GM19035 (cell line): ENCODE results near the gene LONP1.
"Not testable (repeated sequence)": the region's sequence is repeated elsewhere in the genome, so short reads cannot be mapped to it uniquely, and the experiment has no call there.

Experiments
- ATAC-seq: cut with Tn5 transposase; IDR thresholded peaks from one replicate; pipeline ENCODE4 v1.9.1; 2021; ENCODE audit not compliant: unreplicated experiment

The LONP1 gene, protein sequence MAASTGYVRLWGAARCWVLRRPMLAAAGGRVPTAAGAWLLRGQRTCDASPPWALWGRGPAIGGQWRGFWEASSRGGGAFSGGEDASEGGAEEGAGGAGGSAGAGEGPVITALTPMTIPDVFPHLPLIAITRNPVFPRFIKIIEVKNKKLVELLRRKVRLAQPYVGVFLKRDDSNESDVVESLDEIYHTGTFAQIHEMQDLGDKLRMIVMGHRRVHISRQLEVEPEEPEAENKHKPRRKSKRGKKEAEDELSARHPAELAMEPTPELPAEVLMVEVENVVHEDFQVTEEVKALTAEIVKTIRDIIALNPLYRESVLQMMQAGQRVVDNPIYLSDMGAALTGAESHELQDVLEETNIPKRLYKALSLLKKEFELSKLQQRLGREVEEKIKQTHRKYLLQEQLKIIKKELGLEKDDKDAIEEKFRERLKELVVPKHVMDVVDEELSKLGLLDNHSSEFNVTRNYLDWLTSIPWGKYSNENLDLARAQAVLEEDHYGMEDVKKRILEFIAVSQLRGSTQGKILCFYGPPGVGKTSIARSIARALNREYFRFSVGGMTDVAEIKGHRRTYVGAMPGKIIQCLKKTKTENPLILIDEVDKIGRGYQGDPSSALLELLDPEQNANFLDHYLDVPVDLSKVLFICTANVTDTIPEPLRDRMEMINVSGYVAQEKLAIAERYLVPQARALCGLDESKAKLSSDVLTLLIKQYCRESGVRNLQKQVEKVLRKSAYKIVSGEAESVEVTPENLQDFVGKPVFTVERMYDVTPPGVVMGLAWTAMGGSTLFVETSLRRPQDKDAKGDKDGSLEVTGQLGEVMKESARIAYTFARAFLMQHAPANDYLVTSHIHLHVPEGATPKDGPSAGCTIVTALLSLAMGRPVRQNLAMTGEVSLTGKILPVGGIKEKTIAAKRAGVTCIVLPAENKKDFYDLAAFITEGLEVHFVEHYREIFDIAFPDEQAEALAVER

DNA sequence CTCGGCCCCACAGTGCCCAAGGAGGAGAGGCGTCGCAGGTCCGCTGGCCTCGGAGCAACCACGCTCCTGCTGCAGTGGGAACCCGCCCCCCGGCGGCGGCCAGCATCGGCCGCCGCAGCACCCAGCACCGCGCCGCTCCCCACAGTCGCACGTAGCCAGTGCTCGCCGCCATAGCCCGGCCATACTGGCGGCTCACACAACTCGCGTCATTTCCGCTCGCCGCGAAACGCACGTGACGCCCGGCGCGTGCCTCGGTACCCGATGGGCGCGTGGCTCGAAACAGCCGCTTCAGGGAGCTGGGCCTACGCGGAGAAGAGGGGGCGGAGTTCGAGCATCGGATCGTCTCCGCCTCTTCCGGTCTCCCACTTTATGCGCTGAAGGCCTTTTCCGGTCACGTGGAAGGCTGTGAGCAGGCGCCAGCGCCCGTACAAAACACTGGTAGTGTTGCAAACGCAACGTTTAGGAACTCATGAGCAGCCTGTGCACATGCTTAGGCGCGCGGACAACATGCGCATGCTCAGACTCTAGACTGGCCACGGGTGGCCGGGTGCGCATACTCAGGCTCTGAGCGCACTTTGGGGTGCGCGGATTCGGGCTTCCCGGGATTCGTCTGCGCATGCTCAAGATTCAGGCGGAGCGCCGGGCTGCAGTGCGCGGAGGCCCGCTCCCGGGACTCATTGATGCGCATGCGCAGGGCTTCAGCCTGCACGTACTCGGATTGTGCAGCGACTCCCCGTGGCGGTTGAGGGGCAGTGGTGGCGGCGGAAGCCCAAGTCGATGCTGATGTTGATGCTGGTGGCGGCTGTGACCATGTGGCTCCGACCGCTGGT is at the start of gene LONP1, which contains the start of gene CATSPERD:
LONP1 (minus strand) TSS at position 186 of the 830 bp plus-strand sequence; CDS start at position 172, 14 bp downstream.
CATSPERD (plus strand) TSS at position 677 of the 830 bp plus-strand sequence; CDS start at position 778, 101 bp downstream.
- ATAC-seq = peak; percentile 85

DNA sequence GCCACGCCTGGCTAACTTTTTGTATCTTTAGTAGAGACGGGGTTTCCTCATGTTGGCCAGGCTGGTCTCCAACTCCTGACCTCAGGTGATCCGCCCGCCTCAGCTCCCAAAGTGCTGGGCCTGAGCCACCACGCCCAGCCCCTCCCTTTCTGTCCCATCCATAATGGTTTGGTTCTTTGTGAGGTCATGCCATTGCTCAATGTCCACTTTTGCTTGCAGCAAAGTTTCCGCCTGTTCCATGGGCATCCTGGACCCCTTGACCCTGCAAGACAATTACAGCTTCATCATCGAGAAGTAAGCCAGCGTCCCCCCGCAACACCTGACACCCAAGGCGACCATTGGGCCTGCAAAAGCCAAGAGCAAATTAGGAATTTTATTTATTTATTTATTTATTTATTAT is 48.0 kb upstream of the LONP1 start:
- no peak for ATAC-seq

DNA sequence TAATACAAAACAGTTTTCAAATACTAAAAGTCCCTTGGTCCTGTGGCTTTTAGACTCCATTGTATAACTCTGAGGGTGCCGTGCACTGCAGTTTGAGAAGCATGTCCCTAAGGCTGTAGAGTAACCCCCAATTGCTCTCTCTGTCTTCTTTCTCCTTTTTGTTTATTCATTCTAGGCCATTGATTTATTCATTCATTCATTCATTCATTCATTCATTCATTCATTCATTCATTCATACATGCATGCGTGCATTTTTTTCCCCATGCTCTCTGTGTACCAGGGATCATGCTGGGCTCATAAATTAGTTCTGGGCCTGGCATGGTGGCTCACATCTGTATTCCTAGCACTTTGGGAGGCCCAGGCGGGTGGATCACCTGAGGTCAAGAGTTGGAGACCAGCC is 45.3 kb upstream of the LONP1 start:
- no peak for ATAC-seq

DNA sequence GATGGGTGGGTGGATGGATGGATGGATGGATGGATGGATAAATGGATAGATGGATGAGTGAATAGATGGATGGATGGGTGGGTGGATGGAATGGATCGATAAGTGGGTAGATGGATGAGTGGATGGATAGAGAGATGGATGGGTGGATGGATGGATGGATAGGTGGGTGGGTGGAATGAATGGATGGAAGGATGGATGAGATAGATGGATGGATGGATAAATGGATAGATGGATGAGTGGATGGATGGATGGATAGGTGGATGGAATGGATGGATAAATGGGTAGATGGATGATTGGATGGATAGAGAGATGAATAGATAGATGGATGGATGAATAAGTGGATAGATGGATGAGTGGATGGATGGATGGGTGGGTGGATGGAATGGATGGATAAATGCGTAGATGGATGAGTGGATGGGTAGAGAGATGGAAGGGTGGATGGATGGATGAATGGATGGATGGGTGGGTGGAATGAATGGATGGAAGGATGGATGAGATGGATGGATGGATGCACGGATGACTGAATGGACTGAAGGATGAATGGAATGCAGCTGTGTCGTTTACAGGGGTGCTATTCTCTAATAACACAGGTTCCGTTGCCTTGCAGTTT is 42.8 kb upstream of the LONP1 start:
- no peak for ATAC-seq

DNA sequence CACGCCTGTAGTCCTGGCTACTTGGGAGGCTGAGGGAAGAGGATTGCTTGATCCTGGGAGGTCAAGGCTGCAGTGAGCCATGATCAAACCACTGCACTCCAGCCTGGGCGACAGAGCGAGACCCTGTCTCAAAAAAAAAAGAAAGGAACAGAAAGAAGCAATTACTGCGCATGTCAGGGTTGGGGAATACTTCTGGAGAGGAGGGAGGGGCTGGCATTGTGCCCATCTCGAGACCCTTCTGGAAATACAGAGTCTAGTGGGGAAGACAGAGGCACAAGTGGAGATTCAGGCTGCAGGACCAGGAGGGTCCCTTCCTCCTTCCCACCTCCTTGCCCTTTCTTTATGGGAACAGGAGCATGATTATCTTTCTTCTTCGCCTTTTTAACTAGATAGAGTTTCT is 33.8 kb upstream of the LONP1 start:
- no peak for ATAC-seq

DNA sequence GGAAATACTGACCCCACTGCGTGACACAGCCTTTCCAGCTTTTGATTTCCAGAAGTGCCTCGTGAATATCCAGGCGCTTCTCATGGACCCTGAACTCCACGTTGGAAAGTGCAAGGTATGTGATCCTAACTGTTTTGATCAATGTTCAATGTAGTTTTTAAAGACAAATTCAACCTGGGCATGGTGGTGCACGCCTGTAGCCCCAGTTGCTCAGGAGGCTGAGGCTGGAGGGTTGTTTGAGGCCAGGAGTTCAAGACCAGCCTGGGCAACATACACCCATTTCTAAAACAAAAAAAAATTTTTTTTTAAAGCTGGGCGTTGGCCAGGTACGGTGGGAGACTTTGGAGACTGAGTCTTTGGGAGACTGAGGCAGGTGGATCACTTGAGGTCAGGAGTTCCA is 31.8 kb upstream of the LONP1 start:
- ATAC-seq = no peak

DNA sequence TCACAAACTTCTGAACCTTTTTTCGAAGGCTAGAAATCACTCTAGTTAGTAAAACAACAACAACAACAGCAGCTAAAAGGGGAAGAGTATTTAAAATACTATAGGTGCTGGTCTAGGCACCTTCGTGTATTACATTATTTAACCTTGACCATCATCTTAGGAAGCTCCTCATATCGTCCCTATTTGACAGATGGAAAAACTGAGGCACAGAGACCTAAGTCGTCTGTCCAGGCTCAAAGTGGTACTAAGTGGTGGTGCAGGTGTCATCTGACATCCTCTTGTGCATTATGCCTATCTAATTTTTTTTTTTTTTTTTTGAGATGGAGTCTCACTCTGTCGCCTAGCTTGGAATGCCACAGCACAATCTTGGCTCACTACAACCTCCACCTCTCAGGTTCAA is 29.6 kb upstream of the LONP1 start:
- ATAC-seq = no peak

DNA sequence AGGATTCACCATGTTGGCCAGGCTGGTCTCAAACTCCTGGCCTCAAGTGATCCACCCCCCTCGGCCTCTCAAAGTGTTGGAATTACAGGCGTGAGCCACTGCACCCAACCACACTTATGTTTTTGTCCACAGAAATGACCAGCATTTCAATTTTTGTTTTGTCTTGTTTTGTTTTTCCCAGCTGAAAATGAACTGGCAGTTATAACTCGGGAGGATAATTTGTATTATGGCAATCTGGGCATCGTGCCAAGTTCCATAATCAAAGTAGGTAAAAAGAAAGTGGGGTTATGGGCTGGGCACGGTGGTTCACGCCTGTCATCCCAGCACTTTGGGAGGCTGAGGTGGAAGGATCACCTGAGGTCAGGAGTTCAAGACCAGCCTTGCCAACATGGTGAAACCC is 29.0 kb upstream of the LONP1 start:
- not testable (repeated sequence) for ATAC-seq

DNA sequence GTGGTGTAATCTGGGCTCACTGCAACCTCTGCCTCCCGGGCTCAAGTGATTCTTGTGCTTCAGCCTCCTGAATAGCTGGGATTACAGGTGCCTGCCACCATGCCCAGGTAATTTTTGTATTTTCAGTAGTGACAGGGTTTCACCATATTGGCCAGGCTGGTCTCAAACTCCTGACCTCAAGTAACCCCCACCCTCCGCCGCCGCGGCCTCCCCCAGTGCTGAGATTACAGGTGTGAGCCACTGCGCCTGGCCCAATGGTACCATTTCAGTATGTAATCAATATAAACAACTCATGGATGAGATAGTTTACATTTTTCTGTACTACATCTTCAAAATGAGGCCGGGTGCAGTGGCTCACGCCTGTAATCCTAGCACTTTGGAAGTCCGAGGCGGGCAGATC is 25.1 kb upstream of the LONP1 start:
- not testable (repeated sequence) for ATAC-seq

DNA sequence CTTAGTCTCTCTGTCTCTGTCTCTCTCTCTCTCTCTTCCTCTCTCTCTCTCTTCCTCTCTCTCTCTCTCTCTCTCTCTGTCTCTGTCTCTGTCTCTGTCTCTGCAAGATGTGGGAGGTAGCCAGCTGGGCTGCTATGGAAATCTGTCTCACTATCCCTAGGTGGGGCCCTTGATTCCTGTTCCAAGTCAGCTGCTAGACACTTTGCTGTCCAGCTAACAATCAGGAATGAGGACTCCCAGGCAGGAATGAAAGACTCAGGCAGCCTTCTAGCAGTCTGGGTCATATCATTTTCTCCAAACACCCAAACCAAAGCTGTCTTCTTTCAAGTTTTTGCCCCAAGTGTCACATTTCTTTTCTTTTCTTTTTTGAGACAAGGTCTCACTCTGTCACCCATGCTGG is 23.7 kb upstream of the LONP1 start:
- ATAC-seq = no peak

DNA sequence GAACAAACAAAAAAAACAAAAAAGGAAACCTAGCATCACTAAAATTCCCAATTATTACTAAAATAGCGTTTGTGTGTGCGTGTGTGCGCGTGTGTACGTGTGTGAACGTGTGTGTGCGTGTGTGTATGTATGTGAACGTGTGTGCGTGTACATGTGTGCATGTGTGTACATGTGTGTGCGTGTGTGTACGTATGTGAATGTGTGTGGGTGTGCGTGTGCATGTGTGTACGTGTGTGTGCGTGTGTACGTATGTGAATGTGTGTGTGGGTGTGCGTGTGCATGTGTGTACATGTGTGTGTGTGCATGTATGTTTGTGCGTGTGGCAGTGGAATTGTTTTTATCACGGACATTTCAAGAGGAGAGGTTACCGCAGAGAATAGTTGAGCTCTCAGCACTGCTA is 22.1 kb upstream of the LONP1 start:
- no peak for ATAC-seq

DNA sequence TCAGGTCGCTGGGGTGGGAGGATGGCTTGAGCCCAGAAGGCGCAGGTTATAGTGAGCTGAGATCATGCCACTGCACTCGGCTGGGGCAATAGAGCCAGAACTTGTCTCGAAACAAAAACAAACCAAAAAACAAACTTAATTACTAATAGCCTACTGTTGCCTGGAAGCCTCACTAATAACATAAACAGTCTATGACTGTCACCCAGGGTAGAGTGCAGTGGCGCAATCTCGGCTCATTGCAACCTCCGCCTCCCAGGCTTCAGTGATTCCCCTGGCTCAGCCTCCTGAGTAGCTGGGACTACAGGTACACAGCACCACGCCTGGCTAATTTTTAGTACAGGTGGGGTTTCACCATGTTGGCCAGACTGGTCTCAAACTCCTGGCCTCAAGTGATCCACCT is 18.5 kb upstream of the LONP1 start:
- no peak for ATAC-seq

DNA sequence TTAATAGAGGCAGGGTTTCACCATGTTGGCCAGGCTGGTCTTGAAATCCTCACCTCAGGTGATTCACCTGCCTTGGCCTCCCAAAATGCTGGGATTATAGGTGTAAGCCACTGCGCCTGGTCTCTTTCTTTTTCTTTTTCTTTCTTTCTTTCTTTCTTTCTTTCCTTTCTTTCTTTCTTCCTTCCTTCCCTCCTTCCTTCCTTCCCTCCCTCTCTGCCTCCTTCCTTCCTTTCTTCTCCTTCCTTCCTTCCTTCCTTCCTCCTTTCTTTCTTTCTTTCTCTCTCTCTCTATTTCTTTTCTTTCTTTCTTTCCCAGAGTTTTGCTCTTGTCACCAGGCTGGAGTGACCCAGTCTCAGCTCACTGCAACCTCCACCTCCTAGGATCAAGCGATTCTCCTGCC is 13.2 kb upstream of the LONP1 start:
- not testable (repeated sequence) for ATAC-seq

DNA sequence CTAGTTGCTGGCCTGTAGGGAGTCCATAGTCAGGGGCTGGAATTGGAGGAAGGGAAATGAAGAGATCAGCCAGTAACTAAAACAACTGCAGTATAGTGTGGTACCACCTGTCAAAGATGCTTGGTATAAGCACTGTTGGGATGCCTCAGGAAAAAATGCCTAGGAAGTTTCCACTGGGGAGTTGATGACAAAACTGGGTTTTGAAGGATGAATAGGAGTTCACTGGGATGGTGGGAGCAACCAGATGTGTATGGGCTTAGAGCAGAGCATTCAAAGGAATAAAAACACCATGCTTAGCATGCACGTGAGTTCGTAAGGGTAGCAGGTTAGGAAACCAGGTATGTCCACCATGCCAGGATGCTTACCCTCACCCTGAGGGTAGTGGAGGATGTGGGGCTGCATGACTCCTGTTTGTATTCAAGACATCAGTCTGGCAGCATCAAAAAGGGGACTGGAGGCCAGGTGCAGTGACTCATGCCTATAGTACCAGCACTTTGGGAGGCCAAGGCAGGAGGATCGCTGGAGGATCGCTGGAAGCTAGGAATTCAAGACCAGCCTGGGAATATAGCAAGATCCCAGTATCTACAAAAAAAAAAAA is 7.6 kb upstream of the LONP1 start:
- no peak for ATAC-seq

DNA sequence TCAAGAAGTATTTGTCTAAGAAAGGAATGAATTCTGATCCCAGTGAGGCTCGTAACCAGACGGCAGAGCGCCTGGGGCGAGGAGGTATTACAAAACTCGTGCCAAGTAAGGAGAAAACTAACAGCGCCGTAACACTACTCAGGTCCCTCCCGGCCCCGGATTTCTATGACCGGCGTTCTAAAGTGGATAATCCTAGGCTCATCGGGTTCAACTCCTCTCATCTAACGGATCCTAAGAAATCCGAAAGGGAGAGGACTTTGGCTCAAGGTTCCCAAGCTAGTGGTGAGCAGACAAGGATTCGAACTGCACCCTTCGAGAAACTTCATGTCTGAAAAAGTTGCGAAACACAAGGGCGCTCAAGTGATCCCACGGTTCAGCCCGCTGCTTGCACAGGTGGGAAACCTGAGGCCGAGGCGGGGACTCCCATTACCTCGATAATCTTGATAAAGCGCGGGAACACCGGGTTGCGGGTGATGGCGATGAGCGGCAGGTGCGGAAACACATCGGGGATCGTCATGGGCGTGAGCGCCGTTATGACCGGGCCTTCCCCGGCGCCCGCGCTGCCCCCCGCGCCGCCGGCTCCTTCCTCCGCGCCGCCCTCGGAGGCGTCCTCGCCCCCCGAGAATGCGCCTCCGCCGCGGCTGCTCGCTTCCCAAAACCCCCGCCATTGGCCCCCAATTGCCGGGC is 529 bp downstream of the LONP1 start:
- peak; percentile 5 for ATAC-seq

DNA sequence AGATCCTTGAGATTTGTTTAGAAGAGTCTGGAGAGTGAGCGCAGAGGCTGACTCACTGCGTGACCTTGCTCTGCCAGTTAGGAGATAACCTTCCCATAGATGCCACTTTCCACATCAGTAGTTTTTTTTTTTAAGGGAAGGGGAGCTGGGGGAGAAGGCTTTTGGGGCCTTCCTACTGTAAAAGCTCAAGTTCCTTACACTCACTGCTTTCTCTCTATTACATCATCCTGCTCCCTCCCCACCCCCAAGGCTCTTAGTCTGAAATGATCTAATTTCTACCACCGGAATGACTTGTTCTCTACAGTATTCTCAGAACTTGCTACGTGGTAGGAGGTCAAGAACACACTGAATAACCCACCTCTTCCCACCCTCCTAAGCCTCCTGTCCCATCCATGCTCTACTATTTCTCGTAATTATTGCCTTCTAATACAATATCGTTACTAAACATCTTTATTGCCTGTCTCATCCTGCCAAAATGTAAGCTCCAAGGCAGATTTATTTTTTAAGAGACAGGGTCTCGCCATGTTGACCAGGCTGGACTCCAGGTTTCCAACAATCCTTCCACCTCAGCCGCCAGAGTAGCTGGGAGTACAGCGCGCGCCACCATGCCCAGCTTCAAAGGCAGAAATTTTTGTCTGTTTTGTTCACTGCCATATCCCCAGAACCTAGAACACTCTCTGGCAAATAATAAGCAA is 1.2 kb downstream of the LONP1 start:
- no peak for ATAC-seq

DNA sequence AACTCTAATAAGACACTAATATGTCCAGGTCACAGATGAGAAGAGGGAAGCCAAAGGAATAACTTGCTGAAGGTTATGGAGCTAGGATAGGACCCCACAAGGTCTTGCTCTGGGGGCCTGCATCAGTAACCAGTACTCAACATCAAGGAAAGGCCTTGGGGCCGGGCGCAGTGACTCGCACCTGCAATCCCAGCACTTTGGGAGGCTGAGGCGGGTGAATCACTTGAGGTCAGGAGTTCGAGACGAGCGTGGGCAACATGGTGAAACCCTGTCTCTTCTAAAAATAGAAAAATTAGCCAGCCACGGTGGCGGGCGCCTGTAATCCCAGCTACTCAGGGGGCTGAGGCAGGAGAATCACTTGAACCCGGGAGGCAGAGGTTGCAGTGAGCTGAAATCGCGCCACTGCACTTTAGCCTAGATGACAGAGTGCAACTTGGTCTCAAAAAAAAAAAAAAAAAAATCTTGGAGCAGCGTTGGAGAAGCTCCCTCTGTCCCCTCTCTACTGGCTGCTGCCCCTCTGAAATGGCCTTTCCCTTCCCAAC is 1.8 kb downstream of the LONP1 start:
- no peak for ATAC-seq

DNA sequence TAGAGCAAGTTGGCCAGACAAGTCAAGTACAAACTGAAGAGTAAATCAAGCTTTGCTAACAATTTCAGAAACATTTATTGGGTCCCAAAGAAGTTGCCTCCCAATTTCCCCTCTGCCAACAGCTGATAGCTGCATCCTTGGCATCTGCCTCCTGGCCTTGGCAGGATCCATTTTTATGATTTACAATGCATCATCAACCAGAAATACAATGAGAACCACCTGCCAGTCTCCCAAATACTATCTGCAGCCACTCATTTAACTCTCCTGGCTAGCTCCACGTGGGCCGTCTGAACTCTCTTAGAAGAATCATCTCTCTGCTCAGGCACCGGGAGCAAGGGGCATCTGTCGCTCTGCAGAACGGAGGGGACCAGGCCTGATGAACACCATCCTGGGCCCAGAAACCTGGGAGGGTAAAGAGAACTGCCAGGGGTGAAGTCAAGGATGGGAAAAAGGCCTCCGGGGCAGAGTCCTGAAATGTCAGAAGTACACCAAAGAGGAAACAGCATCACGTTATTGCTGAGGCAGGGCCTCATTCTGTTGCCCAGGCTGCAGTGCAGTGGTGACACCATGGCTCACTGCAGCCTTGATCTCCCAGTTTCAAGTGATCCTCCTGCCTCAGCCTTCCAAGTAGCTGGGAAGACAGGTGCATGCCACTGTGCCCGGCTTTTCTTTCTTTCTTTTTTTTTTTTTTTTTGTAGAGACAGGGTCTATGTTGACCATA is 2.6 kb downstream of the LONP1 start:
- ATAC-seq = no peak
